ENCODE results near the gene CARNS1.
"Not testable (repeated sequence)": the region's sequence is repeated elsewhere in the genome, so short reads cannot be mapped to it uniquely, and the experiment has no call there.

The CARNS1 gene

DNA sequence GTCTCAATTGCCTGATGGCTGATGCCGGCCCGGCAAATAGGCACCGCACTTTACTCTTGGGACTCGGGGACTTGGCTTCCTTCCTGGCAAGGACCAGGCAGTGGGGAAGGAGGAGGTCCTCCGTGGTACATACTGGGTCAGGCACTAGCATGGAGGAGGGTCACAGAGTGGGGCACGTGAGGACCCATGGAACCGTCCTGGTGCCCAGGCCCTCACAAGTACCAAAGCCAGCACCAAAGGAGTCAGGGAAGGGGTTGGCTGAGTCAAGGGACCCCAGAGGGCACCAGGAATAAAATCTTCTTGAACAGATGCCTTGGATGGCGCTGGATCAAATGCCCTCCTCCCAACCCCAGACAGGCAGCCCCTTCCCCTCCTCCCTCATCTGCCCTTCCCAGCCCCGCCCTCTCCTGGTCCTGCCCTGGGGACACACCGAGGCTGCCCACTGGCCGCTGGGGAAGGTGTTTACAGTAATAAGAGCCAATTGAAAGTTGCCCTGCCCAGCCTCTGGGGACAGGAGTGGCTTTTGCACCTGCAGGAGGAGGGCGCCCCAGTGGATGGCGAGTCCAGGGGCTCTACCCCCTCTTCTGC lies 5.6 kb upstream of the CARNS1 start:
- DNase-seq (ENCODE audit: low read depth) = no peak

DNA sequence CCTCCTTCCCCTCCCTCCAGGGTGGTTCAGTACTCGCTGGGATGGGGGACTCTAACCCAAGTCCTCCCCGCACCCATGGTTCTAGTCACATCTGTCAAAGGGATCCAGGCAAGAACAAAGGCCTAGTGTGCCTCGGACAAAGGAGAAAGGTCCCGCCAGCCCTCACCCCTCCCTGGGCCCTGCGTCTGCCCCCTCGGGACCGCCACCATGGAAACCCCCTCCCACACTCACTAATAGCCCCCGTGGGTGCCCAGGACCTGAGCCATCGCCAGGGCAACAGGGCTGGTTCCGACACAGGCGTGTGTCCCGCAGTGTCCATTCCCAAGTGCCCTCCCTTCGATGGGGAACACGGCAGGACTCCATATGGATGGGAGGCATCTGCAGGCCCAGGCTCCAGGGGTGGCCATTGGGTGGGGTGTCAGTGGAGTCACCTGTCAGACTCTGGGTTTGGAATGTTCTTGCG lies 5.1 kb upstream of the CARNS1 start:
- DNase-seq (ENCODE audit: low read depth) = no peak

DNA sequence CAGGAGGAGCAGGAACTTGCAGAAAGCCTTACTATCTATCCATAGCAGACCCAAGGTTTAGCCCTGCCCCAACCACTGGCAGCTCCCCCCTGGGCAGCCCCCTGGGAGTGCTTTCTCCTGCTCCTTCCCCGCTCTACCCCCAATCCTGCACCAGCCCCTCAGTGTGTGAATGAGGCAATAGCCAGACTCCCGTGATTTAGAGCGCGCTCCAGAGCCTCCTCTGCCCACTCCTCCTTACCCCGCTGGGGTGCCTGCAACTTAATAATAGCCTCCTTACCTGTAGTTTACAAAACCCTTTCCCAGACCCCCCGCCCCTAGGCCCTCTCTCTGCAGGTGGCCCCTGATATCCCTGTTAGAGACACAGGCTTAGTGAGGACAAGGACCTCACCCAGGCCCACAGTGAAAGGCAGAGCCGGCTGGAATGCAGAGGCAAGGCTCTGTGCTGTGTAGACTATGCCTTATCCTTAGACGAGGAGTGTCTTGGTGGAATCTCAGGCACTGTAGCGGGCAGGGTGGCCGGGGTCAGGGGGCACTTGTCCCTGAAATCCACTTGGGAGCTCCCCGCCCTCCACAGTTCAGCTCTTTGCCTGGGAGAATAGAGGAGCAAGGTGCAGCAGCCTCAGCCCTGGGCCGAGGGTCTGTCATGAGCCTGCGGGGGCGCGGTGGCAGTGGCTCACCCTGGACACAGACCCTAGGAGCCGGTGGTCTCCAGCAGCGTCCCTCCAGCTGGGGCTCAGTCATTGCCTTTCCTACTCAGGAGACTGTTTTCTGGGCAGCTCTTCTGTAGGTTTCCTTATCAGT lies 4.3 kb upstream of the CARNS1 start:
- no peak for DNase-seq (ENCODE audit: low read depth)

DNA sequence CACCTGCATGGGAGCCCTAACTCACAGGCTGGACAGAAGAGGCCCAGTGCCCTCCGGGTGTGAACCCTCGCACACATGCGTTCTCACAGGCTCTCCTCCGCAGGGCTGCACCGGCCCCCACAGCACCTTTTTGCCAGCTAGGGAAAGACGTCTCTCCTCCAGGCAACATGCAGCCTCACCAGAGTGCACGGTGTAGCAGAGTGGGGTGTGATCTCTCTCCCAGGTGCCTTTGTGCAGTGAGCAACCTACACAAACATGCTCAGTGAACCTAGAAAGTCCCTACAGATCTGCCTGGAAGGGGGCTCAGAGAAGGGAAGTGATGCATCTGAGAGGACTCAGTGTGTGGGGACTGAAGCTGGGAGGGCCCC lies 3.7 kb upstream of the CARNS1 start:
- DNase-seq (ENCODE audit: low read depth) = no peak

DNA sequence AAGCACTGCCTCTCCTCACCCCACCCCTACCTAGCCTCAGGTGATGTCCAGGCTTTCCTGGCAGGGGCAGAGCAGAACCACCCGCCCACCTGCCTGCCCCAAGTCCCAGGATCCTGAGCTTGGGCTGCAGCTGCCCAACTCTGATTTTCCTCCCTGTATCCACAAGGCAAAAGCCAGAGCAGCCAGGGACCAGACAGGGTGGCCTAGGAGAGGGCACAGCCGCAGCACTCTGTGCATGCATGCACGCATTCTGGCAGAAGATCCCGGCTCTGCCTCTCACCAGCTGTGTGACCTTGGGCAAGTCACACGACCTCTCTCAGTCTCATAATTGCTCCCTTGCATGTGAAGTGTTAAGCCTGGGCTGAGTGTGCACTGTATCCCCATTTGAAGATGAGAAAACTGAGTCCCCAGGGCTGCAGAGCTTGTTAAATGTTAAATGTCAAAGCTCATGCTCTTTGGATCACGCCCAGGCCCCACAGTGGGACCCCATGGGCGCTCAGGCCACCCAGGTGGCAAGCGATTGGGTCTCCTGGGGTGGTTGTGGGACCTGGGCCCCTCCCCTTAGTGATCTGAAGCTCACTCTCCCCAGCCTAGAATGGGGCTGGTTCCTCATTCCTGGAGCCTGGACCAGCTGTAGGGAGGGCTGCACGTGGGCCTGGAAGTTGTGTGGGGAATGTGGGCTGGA lies 2.8 kb upstream of the CARNS1 start:
- no peak for DNase-seq (ENCODE audit: low read depth)

DNA sequence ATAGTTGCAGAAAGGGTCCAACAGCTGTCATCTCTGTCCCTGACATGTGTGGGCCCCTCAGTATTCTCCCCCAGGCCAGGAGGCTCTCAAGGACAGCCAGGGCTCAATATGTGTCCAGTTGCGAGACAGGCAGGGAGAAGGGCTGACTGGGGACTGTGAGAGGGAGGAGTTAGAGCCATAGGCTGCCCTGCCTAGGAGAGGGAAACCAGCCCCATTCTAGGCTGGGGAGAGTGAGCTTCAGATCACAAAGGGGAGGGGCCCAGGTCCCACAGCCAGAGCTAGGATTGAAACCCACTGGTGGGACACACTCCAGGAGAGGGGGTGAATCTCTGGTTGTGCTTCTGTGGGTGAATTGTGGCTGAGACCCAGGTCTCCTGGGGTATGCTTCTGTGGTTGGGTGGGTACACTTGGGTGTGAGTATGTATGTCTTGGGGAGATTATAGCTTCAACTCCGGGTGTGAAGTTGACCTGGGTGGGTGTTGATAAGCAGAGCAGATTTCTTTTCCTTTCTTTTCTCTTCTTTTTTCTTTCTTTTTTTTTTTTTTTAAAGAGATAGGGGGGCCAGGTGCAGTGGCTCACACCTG lies 2.1 kb upstream of the CARNS1 start:
- no peak for DNase-seq (ENCODE audit: low read depth)

DNA sequence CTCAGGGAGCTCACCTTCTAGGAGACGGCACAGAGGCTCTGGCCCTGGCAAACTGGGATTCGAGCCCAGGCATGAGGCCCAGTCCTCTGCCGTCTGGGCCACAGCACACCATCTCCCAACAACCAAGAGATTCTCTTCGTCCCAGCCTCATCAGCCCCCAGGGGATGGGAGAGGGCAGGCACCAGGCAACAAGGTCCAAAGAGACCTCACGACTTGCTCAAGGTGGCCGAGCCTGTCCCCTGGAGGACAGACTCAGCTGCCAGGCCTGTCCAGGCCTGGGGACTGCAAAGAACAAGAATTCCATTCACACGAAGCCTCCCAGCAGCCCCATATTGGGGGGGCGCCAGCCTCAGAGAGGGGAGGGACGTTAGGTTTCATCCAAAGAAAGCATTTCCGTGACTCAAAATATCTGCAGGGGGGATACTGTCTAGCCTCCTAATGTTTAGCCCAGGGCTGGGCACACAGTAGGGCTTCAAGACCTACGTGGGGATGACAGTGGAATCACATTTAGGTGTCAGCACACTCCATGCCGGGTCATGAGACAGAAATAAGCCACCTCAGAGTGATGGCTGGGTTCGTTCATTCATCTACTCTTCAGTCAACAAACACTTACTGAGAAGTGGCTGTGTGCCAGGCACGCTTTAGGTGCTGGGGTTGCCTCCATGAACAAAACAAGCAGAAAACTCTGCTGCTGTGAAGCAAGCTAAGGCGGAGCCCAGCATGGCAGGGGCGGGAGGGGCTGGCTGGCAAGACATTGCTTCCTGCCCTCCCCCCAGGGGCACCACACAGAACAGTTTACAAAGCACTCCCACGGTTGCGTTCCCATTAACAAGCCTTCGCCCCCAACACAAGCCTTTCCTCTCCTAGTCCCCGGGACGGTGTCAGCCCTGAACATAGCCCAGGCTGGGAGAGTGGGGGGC lies 1.2 kb downstream of the CARNS1 start:
- peak; percentile 29 for DNase-seq (ENCODE audit: low read depth)

DNA sequence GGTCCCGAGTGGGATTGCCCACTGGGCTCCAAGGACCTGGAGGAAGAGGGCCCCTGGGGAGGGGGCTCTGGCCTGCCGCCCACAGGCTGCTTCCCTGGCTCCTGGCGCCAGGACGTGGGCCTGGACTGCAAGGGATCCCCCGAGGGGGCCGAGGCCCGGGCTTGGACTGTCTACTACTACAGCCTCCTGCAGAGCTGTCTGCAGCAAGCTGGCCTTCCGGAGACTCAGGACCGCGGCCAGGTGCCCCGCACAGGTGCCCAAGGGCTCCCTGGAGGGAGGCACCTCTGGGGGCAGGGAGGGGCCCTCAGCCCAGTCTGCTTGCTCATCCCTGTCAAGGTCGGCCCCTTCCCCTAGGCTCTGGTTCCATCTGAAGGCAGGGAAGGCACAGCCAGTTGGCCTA lies 1.9 kb downstream of the CARNS1 start:
- DNase-seq (ENCODE audit: low read depth) = no peak

DNA sequence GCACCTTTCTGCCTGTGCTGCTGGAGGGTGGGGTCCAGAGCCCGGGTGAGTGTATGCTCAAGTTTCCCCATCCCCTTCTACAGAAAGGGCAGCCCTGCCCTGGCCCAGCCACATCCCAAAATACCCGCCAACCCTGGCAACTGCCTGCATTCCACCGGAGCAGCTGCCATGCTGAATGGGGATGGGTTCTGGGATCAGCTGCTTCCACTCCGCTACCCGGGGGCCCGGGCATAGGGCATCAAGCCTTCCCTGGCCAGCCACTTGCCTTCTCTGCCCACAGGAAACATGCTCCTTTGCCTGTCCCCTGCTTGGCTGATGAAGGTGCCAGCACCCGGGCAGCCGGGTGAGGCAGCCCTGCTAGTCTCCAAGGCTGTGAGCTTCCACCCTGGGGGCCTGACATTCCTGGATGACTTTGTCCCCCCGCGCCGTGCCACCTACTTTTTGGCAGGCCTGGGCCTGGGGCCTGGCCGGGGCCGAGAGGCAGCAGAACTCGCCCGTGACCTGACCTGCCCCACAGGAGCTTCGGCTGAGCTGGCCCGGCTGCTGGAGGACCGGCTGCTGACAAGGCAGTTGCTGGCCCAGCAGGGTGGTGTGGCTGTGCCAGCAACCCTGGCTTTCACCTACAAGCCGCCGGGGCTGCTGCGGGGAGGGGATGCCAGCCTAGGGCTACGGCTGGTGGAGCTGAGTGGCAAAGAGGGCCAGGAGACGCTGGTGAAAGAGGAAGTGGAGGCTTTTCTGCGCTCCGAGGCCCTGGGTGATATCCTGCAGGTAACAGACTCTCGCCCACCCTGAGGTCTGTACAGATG lies 3.2 kb downstream of the CARNS1 start:
- no peak for DNase-seq (ENCODE audit: low read depth)

DNA sequence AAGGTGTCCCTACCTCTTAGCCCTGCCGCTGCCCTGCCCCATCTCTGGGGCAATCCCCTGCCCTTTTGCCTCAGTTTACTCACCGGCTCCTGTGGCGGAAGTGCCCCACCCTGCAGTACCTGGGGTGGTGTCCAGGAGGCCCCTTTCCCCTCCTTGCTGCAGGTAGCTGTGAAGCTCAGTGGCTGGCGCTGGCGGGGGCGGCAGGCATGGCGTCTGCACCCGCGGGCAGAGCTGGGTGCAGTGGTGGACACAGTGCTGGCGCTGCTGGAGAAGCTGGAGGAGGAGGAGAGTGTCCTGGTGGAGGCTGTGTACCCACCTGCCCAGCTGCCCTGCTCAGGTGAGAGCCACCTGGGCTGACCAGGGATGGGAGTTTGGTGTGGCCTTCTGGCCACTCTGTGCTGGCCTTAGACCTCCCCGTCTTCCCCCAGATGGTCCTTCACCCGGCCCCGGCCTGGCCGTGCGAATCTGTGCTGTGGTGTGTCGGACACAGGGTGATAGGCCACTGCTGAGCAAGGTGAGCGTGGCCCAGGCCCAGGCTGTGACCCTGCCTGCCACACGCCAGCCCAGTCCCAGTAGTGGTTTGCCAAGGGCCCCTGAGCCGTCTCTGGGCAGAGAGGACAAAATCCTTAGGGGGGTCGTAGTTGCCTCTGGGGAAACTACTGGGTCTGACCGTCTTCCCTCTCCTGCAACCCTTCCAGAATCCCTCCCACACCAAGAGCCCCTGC lies 4.0 kb downstream of the CARNS1 start:
- no peak for DNase-seq (ENCODE audit: low read depth)

DNA sequence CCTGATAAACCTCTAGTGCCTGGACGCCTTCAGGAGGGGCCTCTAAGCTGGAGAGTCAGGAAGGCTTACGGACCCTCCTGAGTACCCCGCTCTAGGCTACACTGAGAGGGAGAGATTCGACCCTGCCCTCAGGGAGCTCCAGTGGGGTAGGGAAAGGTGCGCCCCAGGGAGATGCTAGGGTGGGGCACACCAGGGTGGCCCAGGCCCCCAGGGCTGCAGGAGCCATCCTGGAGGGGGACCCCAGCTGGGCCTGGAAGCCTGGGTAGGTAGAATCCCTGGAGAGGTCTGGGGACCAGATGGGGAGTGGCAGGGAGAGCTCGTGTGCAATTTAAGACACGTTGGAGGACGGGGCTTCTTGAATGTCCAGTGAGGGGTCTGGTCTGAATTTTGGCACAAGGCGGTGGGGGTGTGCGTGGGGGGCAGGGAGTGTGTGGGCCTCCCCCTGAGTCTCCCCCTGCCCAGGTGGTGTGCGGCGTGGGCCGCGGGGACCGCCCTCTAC lies 4.7 kb downstream of the CARNS1 start:
- no peak for DNase-seq (ENCODE audit: low read depth)

DNA sequence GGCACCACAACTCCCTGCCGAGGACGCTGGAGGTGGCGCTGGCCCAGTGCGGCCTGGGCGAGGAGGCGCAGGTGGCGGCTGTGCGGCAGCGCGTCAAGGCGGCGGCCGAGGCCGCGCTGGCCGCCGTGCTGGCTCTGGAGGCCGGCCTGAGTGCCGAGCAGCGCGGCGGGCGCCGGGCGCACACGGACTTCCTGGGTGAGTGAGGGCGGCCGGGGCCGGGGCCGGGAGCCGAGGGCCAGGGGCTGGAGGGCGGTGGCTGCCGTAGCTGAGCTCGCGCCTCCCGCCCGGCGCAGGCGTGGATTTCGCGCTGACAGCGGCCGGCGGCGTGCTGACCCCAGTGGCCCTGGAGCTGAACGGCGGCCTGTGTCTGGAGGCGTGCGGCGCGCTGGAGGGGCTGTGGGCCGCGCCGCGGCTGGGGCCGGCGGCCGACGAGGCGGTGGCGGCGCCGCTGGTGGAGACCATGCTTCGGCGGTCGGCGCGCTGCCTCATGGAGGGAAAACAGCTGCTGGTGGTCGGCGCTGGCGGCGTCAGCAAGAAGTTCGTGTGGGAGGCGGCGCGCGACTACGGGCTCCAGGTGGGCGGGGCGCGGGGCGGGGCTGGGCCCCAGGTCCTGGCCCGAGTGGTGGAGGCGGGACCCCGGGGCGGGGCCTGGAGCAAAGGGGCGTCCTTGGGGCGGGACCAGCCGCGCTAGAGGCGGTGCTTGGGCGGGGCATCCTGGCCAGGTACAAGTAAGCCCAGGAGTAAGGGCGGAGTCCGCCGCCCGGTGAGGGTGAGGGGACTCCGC lies 5.4 kb downstream of the CARNS1 start:
- DNase-seq (ENCODE audit: low read depth) = peak; percentile 89

DNA sequence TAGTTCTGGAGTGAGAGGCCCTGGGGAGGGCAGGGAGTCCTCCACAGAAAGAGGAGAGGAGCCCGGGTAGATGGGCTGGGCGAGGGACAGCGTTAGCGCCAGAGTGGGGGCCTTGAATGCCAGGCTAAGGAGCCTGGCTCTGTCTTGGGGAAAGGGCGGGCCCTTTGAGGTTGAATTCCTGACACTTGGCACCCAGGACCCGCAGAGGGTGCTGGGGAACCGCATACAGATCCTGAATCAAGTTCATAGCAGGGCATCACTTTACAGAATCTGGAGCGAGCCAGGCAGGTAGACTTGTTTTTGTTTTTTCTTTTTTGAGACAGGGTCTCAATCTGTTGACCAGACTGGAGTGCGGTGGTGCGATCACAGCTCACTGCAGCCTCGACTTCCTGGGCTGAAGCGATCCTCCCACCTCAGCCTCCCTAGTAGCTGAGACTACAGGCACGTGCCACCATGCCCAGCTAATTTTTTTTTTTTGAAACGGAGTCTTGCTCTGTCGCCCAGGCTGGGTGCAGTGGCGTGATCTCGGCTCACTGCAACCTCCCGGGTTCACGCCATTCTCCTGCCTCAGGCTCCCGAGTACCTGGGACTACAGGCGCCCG lies 6.1 kb downstream of the CARNS1 start:
- DNase-seq (ENCODE audit: low read depth) = no peak

DNA sequence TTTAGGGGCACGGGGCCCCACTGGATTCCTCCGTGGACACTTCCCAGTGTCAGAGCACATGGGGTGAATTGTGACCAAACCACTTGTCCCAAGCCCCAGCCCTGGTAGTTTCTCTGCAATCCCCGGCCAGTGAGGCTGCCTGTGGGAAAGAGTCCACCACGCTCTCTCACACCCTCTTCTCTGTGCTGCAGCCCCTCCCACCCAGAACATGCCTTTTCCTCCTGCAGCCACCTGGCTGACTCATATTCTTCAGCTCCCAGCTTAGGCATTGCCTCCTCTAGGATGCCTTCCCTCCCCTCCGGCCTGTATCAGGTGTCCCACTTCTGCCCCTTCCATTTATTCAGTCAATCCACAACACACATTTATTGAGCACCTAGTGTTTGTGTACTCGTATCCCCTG lies 7.4 kb downstream of the CARNS1 start:
- DNase-seq (ENCODE audit: low read depth) = no peak

DNA sequence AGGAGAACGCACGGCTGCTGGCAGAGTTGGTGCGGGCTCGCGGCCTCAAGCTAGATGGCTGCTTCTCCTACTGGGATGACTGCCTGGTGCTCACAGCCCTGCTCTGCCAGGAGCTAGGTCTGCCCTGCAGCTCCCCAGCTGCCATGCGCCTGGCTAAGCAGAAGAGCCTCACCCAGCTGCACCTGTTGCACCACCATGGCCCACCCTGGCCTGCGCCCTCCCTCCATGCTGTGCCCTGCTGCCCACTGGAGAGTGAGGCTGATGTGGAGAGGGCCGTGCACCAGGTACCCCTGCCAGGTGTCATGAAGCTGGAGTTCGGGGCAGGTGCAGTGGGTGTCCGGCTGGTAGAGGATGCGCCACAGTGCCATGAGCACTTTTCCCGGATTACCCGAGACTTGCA lies 8.0 kb downstream of the CARNS1 start:
- no peak for DNase-seq (ENCODE audit: low read depth)

DNA sequence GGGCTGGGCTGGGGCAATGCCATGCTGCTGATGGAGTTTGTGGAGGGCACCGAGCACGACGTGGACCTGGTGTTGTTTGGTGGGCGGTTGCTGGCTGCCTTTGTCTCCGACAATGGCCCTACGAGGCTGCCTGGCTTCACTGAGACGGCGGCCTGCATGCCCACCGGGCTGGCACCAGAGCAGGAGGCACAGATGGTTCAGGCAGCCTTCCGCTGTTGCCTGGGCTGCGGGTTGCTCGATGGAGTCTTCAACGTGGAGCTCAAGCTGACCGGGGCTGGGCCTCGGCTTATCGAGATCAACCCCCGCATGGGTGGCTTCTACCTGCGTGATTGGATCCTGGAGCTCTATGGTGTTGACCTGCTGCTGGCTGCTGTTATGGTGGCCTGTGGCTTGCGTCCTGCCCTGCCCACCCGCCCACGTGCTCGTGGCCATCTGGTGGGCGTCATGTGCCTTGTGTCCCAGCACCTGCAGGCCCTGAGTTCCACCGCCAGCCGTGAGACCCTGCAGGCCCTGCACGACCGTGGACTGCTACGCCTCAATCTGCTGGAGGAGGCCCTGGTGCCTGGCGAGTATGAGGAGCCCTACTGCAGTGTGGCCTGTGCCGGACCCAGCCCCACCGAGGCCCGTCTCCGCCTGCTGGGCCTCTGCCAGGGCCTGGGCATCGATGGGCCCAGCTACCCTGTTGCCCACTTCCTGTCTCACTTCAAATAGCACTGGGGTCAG lies 8.6 kb downstream of the CARNS1 start:
- no peak for DNase-seq (ENCODE audit: low read depth)

DNA sequence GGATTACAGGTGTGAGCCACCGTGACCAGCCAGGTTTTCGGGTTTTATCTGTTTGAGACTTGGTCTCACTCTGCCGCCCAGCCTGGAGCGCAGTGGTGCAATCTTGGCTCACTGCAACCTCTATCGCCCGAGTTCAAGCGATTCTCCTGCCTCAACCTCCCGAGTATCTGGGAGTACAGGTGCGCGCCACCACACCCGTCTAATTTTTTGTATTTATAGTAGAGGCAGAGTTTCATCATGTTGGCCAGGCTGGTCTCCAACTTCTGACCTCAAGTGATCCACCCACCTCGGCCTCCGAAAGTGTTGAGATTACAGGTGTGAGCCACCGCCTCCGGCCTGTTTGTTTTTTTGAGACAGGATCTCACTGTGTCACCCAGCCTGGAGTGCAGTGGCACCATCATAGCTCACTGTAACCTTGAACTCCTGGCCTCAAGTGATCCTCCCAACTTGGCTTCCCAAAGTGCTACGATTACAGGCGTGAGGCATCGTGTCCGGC lies 11.9 kb downstream of the CARNS1 start:
- not testable (repeated sequence) for DNase-seq (ENCODE audit: low read depth)

All from iris pigment epithelial cell (primary cell).